GDM1 (cell line): Measurements from ENCODE around the gene TMPRSS2.
"Not testable (repeated sequence)": the region's sequence is repeated elsewhere in the genome, so short reads cannot be mapped to it uniquely, and the experiment has no call there.

Experiments
- DNase-seq: peaks from one replicate; lab custom pipeline; 2025; lab: John Stamatoyannopoulos, UW

The TMPRSS2 gene

GRCh38 chr21:41425954-41426675 lies 81.8 kb downstream of the TMPRSS2 start, which contains the start of gene MX1:
TSS of gene MX1 (plus strand) at chr21:41426239. CDS start at chr21:41432071, 5,832 bp downstream.
- no peak for DNase-seq

- DNase-seq = no peak
Observed at GRCh38 chr21:41425588-41425953, 82.4 kb downstream of the TMPRSS2 start.

GRCh38 chr21:41423305-41423636 lies 84.7 kb downstream of the TMPRSS2 start:
- not testable (repeated sequence) for DNase-seq

- no peak for DNase-seq
Observed at GRCh38 chr21:41422546-41423304, 85.2 kb downstream of the TMPRSS2 start.

- not testable (repeated sequence) for DNase-seq
Observed at GRCh38 chr21:41420998-41421397, 87.0 kb downstream of the TMPRSS2 start.

GRCh38 chr21:41419921-41420862 lies 87.8 kb downstream of the TMPRSS2 start:
- DNase-seq = peak; percentile 68

GRCh38 chr21:41418956-41419680 lies 88.8 kb downstream of the TMPRSS2 start:
- no peak for DNase-seq

- no peak for DNase-seq
Observed at GRCh38 chr21:41418393-41418792, 89.6 kb downstream of the TMPRSS2 start.

- not testable (repeated sequence) for DNase-seq
Observed at GRCh38 chr21:41417505-41417904, 90.5 kb downstream of the TMPRSS2 start.
